Spinal cord (tissue), 10 donors: ENCODE data around the gene HERC2. TPM values are rescaled to one million over a fixed set of nuclear protein-coding genes. Genes with fewer than 3 reads are reported as not detected.
"Not testable (repeated sequence)": the region's sequence is repeated elsewhere in the genome, so short reads cannot be mapped to it uniquely, and the experiment has no call there.

Source experiments
- DNase-seq, 6 donors: peaks; one replicate each; pipeline versions ENCODE4 v3.0.0 to v3.0.0-alpha.2; 2013 to 2015; ENCODE audit warnings: low spot score in 6 of 6, low read depth in 4 of 6
- H3K27ac ChIP-seq: one replicate; pipeline ENCODE4 v1.5.1; 2013; ENCODE audit warnings: low read depth, low read length, control low read depth
- H3K27me3 ChIP-seq: one replicate; pipeline ENCODE4 v1.6.1; 2013; ENCODE audit warnings: low read length; ENCODE audit not compliant: control insufficient read depth, insufficient read depth
- H3K36me3 ChIP-seq: one replicate; pipeline ENCODE4 v1.6.1; 2013; ENCODE audit warnings: low read length; ENCODE audit not compliant: control insufficient read depth, insufficient read depth
- H3K4me1 ChIP-seq: one replicate; pipeline ENCODE4 v1.6.1; 2013; ENCODE audit warnings: low read length; ENCODE audit not compliant: control insufficient read depth, insufficient read depth
- H3K4me3 ChIP-seq: one replicate; pipeline ENCODE4 v1.5.1; 2013; ENCODE audit warnings: low read depth, low read length, control low read depth
- H3K9me3 ChIP-seq: one replicate; pipeline ENCODE4 v1.6.1; 2013; ENCODE audit warnings: low read length; ENCODE audit not compliant: control insufficient read depth, insufficient read depth
- WGBS: methylation state at CpG from one replicate; pipeline ENCODE4 v1.1.5; 2013; ENCODE audit warnings: missing lambda C conversion rate; ENCODE audit not compliant: insufficient coverage; 5-methylcytosine and 5-hydroxymethylcytosine counted together
- polyA plus RNA-seq, 2 donors: library from polyadenylated mRNA; unstranded; fragments of 120-200 nt; gene quantifications; one replicate each; pipeline ENCODE4 v1.2.1, GENCODE V29; 2013; ENCODE audit not compliant: insufficient read length in 2 of 2
- total RNA-seq, 2 donors: library from RNA; depleted of rRNA in 1 of 2; stranded (reverse); fragments of 120-200 nt in 1 of 2; fragments of >200 nt in 1 of 2; gene quantifications; one replicate each; pipeline versions ENCODE4 v1.2.3 to v1.2.4, GENCODE V29; 2013 to 2014
- donor health status: healthy.

The HERC2 gene
- total and polyA plus RNA-seq, 4 donors = 62.9 to 96.2 (median 78.5) TPM

DNA sequence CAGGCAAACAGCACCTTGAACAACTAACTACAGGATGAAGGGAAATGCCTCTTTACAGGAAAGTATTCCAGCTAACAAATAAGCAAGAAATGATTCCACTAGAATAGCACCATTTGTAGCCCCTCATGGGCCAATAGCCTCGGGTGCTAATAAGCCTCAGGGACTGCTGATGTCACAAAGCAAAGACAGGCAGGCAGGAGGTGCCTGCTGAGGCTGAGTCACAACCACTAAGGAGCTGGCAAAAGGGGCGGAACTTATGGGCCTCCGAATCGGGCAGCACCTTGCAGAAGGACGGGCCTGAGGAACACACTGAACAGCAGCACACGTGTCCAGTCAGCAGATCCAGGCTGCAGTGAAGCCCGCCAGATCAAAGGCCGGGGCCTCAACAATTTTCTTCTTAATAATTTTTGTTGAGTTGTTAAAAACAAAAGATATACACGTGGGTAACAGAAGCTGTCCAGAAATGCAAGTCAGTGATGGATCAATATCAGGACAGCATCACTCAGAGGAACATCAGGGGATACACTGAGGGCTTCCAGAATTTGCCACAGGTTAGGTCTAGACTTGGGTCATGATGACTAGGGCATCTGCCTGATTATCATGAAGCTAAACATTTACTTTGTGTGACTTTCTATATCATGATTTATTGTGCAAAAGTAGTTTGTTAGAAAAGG, 170.0 kb downstream of the HERC2 start:
- no CpG with 5 or more reads among the region's 9 CpGs for WGBS
- DNase-seq, H3K27ac ChIP-seq, H3K27me3 ChIP-seq, H3K4me3 ChIP-seq, H3K9me3 ChIP-seq, H3K4me1 ChIP-seq: not testable (repeated sequence)
- peaks cover 12% of the 10 kb centered on the region for H3K36me3 ChIP-seq

DNA sequence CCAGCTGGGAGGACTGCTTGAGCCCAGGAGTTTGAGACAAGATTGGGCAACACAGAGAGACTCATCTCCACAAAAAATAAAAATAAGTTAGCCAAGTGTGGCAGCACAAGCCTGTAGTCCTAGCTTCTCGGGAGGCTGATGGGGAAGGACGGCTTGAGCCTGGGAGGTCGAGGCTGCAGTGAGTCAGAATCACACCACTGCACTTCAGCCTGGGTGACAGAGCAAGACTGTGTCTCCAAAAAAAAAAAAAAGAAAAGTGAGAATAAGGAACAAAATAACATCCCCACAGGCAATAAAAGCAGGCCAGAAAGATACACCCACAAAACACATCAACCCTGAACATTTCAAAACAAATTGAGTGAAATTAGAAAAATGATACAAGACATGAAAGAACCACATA, 174.2 kb downstream of the HERC2 start:
- Histone ChIP-seq H3K9me3 (no peaks in the 10 kb centered on the region), H3K36me3 (peaks cover 41% of the 10 kb centered on the region), H3K27me3 (no peaks in the 10 kb centered on the region), H3K4me1 (no peaks in the 10 kb centered on the region), H3K4me3 (no peak overlapping the region), H3K27ac (no peak overlapping the region)
- no peak for DNase-seq
- no CpG with 5 or more reads among the region's 3 CpGs for WGBS

DNA sequence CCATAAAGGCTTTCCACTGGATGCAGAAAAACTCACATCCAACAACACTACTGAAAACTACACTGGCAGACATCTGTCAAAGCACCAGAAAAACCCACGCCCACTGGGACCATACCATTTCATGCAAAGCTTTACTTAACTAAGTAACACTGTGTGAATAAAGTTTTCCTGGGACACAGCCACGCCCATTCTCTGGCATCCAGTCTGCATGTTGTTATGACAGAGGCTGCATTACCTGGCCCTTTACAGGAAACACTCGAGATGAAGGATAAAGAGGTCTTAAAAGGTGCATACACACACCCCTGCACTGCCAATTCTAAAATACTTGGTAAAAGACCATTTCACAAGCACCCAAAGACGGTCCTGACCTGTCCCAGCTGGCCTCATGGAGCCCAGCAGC, 176.6 kb downstream of the HERC2 start:
- H3K9me3 ChIP-seq, H3K27ac ChIP-seq, H3K27me3 ChIP-seq, H3K4me3 ChIP-seq, H3K4me1 ChIP-seq, DNase-seq: not testable (repeated sequence)
- WGBS = 100% methylated on average over 1 of the region's 4 CpGs
- H3K36me3 ChIP-seq = peaks cover 45% of the 10 kb centered on the region

DNA sequence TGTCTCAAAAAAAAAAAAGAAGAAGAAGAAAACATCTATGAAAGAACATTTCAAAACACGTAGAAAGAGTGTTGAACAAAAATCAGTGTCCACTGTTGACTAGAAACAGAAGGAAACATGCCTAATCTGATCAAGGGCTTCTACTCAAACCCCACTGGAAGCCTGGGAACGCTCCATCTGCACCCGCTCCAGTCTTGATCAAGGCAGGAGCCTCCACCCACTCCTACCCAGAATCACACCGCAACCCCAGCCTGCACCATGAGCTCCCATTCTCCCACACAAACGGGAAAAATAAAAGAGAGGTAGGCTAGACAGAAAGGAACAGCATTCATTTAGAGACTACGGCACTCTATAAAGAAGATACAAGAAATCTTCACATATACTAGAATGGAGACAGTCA, 181.9 kb downstream of the HERC2 start:
- no peak for DNase-seq
- Histone ChIP-seq H3K27me3 (no peaks in the 10 kb centered on the region), H3K9me3 (no peaks in the 10 kb centered on the region), H3K36me3 (peaks cover 42% of the 10 kb centered on the region), H3K4me3 (no peak overlapping the region), H3K27ac (no peak overlapping the region), H3K4me1 (no peaks in the 10 kb centered on the region)
- 100% methylated on average over 1 of the region's 6 CpGs for WGBS

DNA sequence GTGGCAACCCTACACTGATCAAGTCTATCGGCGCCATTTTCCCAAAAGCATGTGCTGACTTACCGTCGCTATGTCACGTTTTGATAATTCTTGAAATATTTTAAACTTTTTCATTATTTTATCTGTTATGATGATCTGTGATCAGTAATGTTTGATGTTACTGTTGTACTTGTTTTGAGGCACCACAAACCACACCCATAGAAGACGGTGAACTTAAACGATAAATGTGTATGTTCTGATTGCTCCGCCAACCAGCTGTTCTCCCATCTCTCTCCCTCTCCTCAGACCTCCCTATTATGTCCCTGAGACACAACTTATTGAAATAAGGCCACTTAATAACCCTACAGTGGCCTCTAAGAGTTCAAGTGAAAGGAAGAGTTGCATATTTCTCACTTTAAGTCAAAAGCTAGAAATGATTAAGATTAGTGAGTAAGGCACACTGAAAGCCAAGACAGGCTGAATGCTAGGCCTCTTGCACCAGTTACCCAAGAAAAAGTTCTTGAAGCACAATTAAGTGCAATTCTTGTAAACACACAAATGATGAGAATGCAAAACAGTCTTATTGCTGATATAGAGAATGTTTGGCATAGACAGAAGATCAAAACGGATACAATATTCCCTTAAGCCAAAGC, 184.5 kb downstream of the HERC2 start:
- peaks cover 30% of the 10 kb centered on the region for H3K36me3 ChIP-seq
- WGBS = no CpG with 5 or more reads among the region's 9 CpGs
- H3K9me3 ChIP-seq, H3K4me1 ChIP-seq, H3K27ac ChIP-seq, DNase-seq, H3K27me3 ChIP-seq, H3K4me3 ChIP-seq: not testable (repeated sequence)

DNA sequence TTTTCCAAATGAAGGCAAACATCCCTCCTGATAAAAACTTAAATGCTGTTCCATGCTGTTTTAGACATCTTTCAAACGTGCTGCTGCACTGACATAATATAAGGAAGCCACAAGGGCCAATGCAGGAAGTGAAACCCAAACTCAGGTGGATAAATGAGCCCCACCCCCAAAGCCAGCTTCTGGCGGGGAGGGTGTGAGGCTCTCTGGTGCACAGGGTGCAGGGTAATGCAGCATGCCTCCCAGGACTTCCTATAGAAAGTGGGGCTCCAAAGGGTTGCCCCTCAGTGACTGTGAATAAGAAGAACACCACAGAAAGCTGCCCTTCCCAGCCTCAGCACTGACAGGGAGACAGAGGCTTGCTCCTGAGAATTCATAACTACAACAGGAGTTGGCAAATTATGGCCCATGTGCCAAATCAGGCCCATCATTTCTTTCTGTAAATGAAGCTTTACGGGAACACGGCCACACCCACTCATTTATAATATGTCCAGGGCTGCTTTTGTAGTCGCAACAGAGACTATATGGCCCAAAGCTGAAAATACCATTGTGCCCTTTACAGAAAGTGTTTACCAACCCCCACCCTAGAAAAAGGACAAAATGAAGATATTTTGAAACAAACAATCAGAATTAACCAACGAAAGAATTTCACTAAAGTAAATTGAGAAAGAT, 185.6 kb downstream of the HERC2 start:
- H3K4me1 ChIP-seq, H3K4me3 ChIP-seq, DNase-seq, H3K27ac ChIP-seq, H3K9me3 ChIP-seq, H3K27me3 ChIP-seq: not testable (repeated sequence)
- H3K36me3 ChIP-seq = peaks cover 39% of the 10 kb centered on the region
- WGBS = 55% methylated on average over 4 of the region's 6 CpGs

DNA sequence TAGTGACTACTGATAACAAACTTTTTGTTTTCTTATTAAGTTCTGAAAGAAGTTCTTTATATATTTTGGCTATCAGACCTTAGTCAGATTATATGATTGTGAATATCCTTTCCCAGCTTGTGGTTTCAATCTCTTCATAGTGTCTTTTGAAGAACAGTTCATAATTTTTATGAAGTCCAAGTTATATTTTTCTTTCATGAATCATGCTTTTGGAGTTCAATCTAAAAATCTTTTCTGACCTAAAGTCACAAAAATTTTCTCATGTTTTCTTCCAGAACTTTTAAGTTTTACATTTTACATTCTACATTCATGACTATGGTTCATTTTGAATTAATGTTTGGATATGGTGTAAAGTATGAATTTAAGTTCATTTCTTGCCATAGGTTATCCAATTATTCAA, 188.7 kb downstream of the HERC2 start:
- no peak overlapping the region for H3K4me3 ChIP-seq
- H3K36me3 ChIP-seq = peaks cover 45% of the 10 kb centered on the region
- H3K4me1 ChIP-seq = peaks cover 2% of the 10 kb centered on the region
- no peak for DNase-seq
- no peaks in the 10 kb centered on the region for H3K9me3 ChIP-seq
- no peaks in the 10 kb centered on the region for H3K27me3 ChIP-seq
- H3K27ac ChIP-seq = no peak overlapping the region

DNA sequence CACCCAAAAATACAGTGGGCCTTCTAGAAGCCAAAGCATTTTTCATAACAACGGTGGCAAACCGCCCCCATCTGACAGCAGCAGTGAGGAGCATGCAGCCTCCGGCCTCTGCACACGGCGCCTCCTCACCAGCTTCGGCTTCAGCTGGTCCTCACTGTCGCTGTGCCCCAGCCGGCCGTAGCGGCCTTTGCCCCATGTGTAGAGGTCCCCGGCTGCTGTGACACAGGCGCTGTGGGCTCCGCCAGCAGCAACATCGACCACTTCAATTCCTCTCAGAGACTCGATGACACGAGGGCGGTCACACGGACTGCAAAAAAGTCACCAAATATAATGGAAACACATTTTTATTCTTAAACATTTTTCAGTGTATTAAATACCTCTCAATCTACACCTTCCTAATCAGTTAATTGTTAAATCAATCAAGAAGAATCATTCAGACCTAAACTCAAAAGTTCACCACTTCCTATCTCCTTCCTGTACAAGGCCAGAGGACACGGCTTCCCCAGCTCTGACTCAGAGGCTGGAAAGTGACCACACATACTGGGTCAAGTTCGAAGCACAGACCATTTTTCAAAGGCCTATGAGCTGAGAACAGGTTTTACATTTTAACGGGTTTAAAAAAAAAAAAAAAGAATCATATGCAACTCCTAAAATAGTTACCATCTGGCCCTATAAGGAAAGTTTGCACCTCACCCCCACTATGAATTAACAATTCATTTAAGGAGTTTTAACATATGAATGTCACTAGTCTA, 189.3 kb downstream of the HERC2 start:
- DNase-seq = no peak
- H3K4me1 ChIP-seq = peaks cover 2% of the 10 kb centered on the region
- WGBS = 93% methylated on average over 14 of the region's 21 CpGs
- no peak overlapping the region for H3K4me3 ChIP-seq
- H3K27ac ChIP-seq = no peak overlapping the region
- no peaks in the 10 kb centered on the region for H3K9me3 ChIP-seq
- H3K27me3 ChIP-seq = no peaks in the 10 kb centered on the region
- H3K36me3 ChIP-seq = peaks cover 48% of the 10 kb centered on the region

DNA sequence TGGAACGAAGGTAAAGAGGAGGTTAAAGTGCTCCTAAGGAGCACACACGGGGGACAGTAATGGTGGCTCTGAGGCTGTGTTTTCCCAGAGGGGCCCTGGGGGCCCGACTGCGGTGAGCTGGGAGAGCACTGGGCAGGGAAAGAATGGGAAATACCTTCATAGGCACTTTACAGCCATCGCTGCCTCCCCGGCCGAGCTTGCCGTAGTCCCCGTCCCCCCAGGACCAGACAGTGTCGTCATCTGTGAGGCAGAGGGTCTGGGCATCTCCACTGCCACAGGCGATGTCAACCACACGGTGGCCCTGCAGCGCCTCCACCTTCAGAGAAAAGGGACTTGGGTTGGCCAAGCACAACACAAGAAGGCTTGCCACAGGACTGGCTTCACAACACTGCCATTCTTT, 190.0 kb downstream of the HERC2 start:
- 78% methylated on average over 6 of the region's 13 CpGs for WGBS

More for the DNA sequence above, 190.0 kb downstream of the HERC2 start:
- Histone ChIP-seq H3K27me3 (no peaks in the 10 kb centered on the region), H3K4me3 (no peak overlapping the region), H3K36me3 (peaks cover 50% of the 10 kb centered on the region), H3K4me1 (peaks cover 2% of the 10 kb centered on the region), H3K9me3 (no peaks in the 10 kb centered on the region), H3K27ac (no peak overlapping the region)
- no peak for DNase-seq
